Limb (tissue), 2 donors: ENCODE results near the gene FILIP1L.

ENCODE experiments used
- DNase-seq, 2 donors: peaks; one replicate each; pipeline ENCODE4 v3.0.0-alpha.2; 2016; ENCODE audit errors: extremely low spot score in 2 of 2

The FILIP1L gene

DNA sequence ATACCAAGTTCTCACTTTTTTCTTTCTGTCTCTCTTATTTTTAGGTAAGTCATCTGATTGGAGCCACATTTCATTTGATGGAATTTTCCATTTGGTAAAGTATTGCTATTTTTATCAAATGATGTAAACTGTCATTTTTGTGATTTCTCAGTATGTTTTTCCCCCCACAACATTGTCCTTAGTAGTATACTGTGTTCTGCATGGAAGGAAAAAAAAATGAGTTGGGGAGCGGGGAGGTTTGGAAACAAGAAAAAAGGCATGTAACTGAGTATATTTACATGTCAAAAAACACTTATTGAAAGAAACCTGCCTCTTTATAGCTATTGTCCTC, 104.2 kb downstream of the FILIP1L start:
- DNase-seq = no peak

DNA sequence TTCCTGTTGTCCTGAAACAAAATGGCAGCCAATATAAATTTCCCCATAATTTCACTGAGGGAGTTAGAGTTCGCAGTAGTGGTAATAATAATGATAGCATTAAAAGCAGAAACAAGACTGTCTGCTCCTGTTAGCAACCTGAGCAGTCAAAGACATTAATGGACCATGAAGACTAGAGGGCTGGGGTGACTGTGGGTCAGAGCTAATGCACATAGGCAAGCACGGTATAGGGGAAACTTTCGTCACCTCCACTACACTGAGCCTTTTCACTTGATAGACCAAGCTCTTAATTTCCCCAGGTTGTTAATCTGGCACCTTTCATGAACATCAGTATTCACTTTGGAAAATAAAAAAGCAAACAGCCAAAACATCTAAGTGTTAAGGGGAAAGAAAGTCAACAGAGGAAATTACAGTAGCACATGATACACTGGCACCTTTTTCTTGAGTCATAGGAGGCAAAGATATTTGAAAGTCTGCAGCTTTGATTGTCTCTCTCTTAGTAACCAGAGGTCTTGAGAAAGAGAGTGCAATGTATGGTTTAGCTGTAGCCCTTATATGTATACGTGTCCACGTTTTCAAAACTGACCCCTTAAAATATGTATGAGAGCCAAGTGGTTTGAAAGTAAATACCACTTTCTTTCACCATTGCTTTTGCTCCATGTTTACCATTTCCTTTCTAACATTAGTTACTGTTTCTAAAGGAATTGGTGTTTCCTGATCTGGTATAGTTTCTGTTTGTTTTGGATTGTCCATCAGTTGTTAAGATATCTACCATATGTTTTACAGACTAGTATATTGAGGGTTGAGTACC, 104.8 kb downstream of the FILIP1L start:
- DNase-seq = no peak

DNA sequence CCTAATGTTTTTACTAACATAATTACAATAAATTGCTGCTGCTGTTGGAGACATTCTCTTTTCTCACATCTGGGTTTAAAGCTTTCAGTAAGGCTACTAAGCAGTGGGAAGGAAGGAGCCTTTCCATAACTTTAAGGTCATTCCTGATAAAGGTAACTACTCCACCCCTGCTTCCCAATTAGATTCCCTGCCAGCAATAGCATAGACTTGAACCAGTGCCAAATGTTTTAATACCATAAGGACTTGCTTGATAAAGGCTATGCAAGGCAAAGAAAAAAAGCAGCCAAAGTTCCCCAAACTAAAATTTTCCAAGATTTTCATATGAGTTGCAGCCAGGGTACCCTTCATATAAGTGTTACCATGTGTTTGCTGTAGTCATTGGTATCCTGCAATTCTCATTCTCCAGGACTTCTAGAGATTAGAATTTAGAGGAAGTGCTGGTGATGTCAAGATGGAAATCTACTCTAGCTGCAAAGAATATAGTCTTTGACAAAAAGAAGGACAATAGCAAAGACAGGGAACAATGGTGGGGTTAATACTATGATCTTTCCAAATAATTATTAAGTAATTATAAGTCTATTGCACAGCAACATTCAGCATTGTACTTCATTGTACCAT, 106.1 kb downstream of the FILIP1L start:
- no peak for DNase-seq

DNA sequence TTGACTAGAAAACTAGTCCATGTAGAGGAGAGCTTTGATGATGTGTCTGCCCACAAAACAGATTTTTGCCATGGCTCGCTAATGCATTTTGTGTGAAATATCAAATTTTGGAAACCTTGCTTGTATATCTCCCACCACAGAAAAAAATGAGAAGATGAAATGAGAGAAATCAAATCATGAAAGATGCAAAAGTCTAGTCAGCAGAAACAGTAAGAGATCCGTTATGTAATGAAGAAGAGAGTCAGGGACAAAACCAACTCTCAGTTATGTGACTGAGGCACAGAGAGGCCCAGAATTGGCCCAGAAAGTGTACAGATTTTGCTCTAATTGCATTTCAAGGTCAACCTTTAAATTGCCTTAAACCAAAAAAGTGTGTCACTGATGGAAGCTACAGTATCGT, 107.0 kb downstream of the FILIP1L start:
- no peak for DNase-seq

DNA sequence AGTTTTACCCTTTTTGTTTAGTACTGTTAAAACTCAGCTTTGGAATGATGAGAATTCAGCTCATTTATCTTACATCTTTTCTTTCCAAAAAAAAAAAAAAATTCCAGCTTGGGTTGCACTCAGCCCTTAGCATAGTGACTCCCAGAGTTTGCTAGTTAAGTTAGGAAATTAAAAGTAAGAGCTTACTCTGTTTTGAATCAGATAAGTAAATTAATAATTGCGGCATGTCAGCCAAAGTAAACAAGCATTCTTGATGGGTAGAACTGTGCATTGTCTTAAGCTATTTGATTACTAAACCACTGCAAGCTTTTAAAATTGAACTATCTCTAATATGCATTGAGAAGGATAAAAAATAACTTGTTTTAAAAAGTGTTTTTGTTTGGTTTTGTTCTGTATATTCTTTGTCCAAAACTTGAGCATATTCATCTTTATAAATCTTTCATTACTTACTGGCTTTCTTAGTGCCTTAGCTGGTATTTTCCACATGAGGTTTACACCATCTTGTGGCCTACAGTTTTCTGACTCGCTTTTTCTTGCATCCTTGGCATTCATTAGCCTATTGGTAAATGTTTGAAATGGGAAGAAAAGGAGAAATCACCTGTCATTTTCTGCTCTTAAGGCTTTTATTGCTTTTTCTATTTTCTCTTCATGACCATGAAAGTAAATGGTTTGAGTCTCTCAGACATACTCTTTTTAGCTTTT, 107.6 kb downstream of the FILIP1L start:
- DNase-seq = no peak

DNA sequence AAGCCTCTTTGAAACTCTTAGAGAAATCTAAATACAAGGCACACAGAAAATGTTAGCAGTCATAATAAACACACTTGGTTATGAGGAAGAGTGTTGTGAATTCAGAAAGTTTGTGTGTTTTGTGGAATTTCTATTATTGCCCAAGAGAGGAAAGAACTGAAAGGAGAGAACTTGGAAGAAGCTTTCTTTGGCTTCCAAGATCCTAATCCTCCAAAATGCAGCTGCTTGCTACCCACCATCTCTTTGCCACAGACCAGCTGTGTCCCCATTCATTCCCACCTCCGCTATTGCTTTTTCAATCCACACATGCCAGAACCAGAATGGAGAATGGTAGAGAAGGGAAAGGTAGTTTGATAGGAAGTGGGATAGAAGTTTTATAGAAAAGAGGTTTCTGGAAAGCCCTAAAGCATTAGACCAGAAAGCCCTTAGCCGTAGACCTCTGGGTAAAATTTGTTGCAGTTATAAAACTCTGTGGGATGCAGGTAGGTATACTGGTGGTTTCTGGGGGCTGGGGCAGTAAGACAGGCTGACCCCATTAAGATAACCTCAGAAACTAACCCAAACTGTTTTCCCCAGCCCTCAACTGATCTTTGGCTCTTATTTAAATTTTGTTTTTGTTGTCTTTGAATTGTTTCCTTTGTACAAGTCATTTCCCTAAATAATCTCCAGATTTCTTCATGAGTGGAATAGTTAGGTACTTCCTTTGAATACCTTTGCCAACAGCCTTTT, 108.5 kb downstream of the FILIP1L start:
- no peak for DNase-seq

DNA sequence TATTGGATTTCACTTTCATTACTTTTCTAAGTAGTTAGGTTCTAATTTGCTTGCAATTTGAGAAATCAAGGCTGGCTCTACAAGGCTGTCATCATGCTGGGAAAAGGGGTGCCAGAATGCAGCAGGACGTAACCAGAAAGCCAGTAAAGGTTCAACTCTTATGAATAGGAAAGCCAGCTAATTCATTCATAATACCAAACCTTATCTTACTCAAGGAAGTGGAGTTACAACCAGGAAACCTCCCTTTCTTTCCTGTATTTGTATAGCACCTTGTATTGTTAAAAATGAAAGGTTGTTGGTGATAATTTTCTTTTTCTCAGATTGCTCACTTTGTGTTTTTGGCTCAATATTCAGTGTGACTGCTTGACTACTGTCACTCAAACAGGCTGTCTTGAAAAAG, 109.4 kb downstream of the FILIP1L start:
- DNase-seq = no peak

DNA sequence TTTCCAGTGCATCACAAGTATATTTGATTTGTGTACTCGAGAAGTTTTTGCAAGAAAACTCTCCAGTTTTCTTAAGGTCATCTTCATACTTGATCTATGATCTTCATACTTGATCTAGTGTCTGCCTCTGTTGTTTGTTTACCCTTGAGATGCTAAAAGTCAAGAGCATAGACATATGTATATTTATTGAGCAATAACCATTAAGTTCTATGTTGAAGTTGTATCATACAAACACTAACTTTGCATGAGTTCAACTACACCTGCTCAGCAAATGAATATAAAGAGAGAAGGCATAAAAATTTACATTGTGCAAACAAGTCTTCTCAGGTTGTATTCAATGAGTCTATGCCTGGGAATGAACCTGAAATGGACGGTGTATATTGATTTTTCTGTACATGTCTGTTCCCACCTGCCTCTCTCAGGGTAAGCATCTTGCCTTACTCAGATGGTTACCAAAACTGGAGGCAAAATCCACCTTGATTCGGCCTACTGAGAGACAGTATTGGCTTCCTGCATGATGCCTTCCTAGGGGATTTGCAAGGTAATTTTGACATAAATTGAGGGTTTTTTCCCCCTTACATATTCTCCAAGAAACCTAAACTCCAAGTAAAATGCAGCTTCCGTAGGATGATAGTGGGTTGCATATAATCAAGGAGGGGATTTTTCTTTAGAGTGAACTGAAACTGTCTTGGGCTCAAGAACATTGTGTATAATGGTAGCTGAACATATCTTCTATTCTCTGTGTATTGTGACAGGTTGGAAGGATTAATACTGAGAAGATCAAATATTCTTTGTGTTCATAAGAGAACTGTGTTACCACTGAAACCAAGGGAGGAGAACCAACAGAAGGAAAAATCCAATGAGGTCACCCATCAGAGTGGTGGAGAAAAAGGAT, 110.4 kb downstream of the FILIP1L start:
- no peak for DNase-seq

DNA sequence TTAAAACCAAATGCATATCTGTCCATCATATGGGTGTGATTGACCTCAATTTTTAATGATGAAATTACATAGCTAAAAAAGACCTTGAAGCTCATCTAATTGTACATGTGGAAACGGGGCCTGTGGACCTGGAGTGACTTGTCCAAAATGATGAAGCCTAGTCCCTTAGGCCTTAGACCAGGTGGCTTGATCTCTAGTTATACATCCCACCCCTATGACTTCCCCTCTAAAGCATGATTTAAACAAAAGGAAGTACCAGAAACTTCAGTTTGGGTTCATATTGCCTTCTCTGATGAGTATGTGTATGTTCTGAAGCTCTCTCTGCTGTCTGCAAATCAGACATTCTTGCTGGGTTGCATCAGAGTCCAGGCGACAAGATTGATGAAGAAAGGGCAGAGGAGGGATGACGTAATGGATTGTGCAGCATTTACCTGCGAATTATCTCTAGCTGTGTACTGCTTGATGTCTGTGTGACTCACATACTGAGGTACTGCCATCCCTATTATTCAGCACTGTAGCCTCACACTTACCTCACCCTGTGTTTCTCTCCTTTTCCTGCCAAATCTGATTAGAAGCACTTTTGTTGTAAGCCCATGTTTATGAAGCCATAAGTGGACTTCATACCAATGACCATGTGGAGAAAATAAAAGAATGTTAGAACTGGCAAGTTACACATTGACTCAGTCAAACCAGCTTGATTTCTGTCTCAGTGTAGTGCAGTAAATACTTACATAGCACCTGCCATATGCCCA, 111.5 kb downstream of the FILIP1L start:
- DNase-seq = no peak

DNA sequence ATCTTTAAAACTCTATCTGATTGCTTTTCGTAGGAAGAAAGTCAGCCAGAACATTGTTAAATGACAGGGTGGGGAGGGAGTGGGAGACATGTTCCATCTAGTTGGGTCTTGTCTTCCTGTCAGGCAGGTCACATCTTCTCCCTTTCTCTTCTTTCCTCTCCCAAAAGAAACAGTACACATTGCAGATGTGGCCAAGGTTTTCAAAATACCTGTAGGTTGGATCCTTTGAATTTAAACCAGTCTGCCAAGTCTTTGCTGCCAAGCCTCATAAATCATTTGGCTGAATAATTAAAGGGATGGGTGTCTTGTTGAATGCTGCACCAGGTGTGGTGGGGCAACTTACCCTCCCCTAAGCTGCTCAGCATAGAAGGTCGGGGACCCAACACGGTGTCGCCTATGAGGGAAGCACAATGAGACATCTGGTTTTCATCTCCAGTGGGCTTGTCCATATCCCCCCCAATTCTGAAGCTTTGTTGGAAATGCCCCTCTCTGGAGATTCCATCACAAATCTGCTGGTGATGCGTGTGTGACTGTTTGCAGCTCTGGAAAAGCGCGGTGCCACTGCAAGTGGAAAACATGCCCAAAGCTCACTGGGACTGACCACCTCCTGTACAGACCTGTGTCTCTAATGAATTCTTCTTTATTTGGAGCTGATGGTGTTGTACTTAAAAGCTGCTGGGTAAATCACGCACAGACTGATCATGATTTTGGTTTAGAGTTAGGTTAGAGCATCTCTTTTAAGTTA, 112.6 kb downstream of the FILIP1L start:
- DNase-seq = no peak

DNA sequence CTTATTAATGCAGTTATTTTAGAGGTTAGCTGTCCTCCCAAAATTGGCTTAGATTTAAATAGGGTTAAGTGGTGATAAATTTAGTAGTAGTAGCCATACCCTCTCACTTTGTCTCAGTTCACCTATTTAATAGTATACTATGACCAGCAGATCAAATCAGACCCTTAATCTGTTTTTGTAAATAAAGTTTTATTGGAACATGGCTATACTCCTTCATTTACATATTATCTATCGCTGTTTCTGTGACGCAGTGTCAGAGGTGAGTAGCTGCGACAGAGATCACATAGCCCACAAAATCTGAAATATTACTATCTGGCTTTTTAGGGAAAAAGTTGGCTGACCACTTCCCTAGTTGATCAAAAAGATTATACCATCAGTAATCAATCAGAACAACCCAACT, 113.2 kb downstream of the FILIP1L start:
- DNase-seq = no peak

DNA sequence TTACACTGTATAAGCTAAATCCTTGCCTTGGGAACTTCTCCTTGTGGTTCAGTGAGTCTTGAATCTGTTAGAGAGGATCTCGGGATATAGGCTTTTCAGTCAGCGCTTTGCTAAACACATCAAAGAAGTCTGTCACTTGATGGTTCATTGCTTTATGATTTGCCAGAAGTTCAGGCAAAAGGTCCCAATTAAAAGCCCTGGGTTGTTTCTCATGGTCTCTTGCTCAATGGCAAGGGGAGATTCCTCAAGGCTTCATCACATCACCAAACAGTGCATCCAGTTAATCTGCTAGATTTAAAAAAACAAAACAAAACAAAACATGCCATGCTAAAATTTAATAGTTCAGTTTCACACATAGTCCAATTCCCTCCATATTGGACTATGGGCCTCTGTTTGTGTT, 114.8 kb downstream of the FILIP1L start:
- DNase-seq = no peak

DNA sequence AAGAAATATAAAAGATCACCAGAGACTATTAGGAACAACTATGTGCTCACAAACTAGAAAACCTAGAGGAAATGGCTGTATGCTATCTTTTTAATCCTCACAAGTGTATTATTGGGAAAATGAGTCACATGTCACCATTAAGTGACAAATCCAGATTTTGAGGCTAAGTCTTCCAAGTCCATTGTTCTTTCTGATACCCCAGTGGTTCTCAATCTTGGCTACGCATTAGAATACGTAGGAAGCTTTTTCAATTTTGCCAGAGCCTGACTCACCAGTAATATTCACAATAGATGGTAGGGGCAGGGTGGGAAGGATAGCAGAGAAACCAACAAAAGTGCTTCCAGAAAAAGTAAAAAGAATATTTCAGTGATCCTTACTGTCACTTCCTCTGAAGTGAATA, 117.0 kb downstream of the FILIP1L start:
- no peak for DNase-seq

DNA sequence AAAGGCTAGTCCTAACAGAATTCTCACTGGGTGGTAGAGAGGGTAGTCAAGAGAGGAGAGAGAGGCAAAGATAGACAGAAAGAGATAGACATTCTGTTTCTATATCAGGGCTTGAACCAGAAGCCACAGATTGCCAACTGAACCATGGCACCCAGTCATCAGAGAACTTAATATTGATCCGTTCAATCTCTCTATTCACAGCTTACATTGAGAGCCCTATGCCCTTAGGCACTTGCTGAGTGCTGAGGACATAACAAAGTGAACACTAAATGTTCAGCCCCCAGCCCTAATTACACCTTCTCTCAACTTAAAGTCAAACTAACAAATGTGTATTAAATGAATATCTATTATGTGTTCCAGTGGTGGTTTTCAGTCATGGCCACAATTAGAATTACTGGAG, 124.1 kb downstream of the FILIP1L start:
- DNase-seq = no peak

DNA sequence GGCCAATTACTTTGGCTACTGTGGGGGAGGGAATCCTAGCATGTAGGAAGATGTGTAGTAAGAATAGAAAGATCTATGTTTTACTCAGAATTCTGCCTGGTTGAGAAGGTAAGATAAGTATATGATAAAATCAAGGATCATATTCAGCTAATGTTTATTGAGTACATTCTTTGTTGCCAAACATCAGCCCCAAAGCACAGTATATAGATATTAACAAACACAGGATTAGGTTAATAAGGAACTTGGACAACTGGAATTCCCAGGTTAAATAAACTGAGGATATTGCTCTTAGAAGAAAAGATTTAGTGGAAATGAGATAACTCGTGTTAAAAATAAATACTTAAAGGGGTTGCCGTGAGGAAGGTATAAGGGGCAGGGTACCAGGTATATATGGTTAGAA, 129.6 kb downstream of the FILIP1L start:
- DNase-seq = no peak

DNA sequence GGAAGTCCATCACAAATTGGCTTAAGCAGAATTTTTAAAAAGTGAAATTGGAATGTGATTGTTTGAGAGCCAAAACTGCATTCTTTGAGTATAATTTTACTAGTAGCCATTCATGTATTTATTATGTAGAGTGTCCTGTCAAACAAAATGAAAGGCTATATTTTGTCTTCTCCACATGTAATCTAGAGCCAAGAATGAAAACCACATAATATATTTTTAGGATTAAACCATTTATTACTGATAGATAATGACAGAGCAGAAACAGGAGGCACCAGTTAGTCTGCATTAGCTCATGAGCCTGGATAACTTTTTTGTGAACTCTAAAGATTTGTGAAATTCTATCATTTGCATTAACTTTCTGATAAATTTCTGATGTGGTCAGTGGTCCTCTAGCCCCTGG, 130.2 kb downstream of the FILIP1L start:
- no peak for DNase-seq

DNA sequence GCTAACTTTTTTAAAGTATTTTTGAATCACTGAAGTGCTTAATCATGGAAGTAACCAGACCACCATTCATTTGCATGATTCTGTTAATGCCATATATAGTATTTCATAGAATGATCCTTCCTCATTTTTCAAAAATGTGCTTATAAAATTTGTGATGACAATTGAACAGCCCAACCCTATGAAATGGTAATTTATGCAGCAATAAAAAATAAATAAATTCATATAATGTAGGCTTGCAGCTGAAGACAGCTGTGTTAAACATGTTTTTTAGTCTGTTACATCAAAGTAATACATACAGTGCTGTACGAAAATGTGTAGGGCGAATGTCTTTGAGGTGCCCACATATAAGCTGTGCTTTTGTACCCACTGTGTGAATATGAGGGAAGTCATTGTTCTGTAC, 131.7 kb downstream of the FILIP1L start:
- DNase-seq = no peak

DNA sequence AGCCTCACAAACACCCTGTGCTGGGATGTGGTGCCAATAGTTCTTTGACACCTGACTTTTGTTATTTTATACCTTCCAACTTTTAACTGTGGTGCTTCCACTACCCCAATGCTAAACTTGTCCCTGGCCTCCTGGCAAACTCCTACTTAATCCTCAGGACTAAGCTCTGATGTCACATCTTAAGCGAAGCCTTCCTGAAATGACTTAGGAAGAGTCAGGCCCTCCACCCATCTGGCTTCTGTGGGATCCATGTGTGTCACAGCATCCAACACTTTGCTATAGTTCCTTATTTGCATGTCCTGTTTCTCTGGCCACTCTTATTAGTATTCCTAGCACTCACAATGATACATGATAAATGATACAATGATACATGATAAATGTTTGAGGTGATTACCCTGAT, 133.2 kb downstream of the FILIP1L start:
- no peak for DNase-seq

DNA sequence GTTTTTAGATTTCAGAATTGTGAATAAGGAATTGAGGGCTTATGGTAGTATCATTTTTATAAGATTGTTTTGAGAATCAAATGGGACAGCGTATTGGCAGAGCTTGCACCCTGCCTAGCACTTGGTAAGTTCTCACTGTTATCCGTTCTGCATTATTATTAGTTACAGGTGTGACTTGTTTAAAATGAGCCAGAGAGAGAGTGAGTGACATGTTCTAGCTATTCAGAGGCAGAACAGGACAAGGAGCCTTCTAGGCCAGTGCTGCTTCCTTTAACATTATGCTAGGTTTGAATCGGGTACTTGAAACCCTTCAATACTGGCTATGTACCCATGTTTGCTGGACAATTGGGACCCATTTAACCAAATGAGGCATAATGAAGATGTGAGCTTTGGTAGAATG, 133.7 kb downstream of the FILIP1L start:
- no peak for DNase-seq

DNA sequence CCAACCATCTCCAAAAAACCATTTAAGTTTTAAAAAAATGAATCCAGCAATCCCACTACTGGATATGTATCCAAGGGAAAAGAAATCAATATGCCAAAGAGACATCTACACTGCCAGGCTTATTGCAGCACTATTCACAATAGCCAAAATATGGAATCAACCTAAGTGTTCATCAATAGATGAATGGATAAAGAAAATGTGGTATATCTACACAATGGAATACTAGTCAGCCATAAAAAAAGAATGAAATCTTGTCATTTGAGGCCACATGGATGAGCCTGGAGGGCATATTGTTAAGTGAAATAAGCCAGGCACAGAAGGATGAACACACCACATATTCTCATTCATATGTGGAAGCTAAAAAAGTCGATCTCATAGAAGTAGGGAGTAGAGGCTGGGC, 136.1 kb downstream of the FILIP1L start:
- DNase-seq = no peak
